Upper lobe of left lung (tissue), 4 donors: ENCODE results near the gene F2R.

Experiments
- CTCF ChIP-seq, 6 experiments: fragments of 450-650 bp in 4 of 6; fragments of 200-600 bp in 2 of 6; sonication (generic) in 2 of 6; IDR thresholded peaks; one replicate each; pipeline ENCODE4 v1.5.1; 2016 to 2019; ENCODE audit warnings: antibody characterized with exemption in 6 of 6
- POLR2AphosphoS5 ChIP-seq, 2 donors: sonication (generic); formaldehyde crosslinking; IDR thresholded peaks; one replicate each; pipeline ENCODE4 v1.5.1; 2017; ENCODE audit warnings: antibody characterized with exemption in 2 of 2

- no peak for TF ChIP-seq POLR2AphosphoS5 (IDR thresholded peaks at IDR 0.05)
- no peak for TF ChIP-seq CTCF (IDR thresholded peaks at IDR 0.05)
Measured at GRCh38 chr5:76683816-76684731, 31.9 kb upstream of the F2R start.
